ENCODE data around the gene MAL.
"Not testable (repeated sequence)": the region's sequence is repeated elsewhere in the genome, so short reads cannot be mapped to it uniquely, and the experiment has no call there.

Gene MAL

DNA sequence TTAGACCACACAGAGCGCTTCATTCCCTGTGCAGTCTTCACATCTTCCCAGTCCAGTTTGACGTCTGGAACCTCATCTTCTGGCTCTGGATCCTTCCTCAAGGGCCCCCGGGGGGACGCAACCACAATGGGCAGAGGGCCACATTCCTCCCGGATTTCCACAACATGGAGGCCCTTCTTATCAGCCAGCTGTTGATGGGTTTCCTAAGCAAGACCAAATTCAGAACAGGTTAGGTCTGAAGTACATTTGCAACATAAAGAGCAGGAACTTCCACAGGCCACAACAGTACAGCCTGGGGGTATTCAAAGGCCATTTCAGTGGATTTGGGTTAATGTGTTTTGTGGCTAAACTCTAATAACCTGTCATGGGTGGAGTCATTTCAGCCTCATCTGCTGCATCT, 61.9 kb downstream of the MAL start:
- Histone ChIP-seq H4K91ac (ENCODE audit: low read depth, low read length, poor library complexity) (no peak overlapping the region), H2BK5ac (ENCODE audit: low read length) (no peak overlapping the region), H3K14ac (ENCODE audit: low read length) (no peak overlapping the region), H3K4me2 (ENCODE audit: insufficient read depth, low read length, poor library complexity, severe bottlenecking) (no peak overlapping the region), H3K79me1 (ENCODE audit: low read depth, low read length) (no peaks in the 10 kb centered on the region), H2AK5ac (ENCODE audit: low read depth, low read length) (no peak overlapping the region), H3K4me3 (ENCODE audit: low read length in 2 of 2) (no peak overlapping the region), H3K4me1 (ENCODE audit: control insufficient read depth in 2 of 2, insufficient read depth in 1 of 2, low read depth in 1 of 2, low read length in 2 of 2) (no peaks in the 10 kb centered on the region), H3K9me3 (replicated peaks in 1 of 2; ENCODE audit: control insufficient read depth in 2 of 2, insufficient read depth in 1 of 2, low read depth in 1 of 2, low read length in 2 of 2) (peaks cover 3 to 13% of the 10 kb centered on the region in 2 donors), H3K27ac (replicated peaks; ENCODE audit: low read length) (no peak overlapping the region), H3K36me3 (replicated peaks in 1 of 2; ENCODE audit: control insufficient read depth in 2 of 2, insufficient read depth in 2 of 2, low read length in 2 of 2) (peaks cover 17 to 64% of the 10 kb centered on the region in 2 donors), H2BK120ac (ENCODE audit: low read depth, low read length) (no peak overlapping the region), H3K23ac (ENCODE audit: low read depth, low read length, poor library complexity) (no peak overlapping the region), H2BK12ac (ENCODE audit: low read length) (no peak overlapping the region), H3K9ac (ENCODE audit: low read depth, low read length, poor library complexity) (no peak overlapping the region), H3K27me3 (ENCODE audit: control insufficient read depth in 3 of 3, insufficient read depth in 3 of 3, low read depth in 1 of 3, low read length in 3 of 3) (no peaks in the 10 kb centered on the region), H2BK15ac (ENCODE audit: low read length) (no peak overlapping the region), H3K4ac (ENCODE audit: low read length) (no peak overlapping the region), H3K18ac (ENCODE audit: low read length) (no peak overlapping the region), H2AFZ (ENCODE audit: low read length) (no peak overlapping the region), H4K8ac (ENCODE audit: low read depth, low read length) (no peak overlapping the region)
- no CpG with 5 or more reads among the region's 5 CpGs for WGBS, 2 donors (ENCODE audit: extremely low coverage in 2 of 2, insufficient read length in 2 of 2, insufficient replicate concordance in 1 of 2)
- no peak for DNase-seq (ENCODE audit: low spot score)

DNA sequence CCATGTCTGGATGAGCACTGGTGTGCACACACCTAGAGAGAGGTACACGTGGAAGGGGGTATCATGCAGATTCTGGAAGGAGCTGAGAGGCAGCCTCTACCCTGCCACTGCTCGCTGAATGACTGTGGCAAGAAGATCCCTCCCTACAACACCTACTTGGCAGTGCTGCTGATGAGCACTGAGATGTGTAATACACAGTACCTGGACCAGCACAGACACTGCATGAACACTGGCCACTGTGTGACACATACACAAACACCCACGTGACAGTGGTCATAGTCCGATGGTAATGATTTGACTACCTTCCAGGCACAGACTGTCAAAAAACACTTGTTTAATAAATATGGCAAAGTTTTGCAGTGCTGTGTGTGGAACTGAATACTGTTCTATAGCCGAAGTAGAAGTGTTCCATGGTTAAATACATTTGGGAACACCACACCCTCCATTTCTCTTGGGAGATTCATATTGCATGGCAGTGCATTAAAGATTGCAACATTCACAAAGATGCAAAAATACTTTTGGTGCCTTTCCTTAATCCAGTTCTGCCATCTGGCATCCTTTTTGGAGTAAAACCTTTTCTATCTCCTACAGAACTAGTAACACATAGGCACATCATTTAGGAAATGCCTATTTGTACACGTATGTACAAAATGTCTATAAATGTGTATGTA, 66.5 kb downstream of the MAL start:
- Histone ChIP-seq H3K4ac (ENCODE audit: low read length) (no peak overlapping the region), H3K9me3 (replicated peaks in 1 of 2; ENCODE audit: control insufficient read depth in 2 of 2, insufficient read depth in 1 of 2, low read depth in 1 of 2, low read length in 2 of 2) (peaks cover 0 to 18% of the 10 kb centered on the region in 2 donors), H3K4me3 (ENCODE audit: low read length in 2 of 2) (no peak overlapping the region), H2BK12ac (ENCODE audit: low read length) (no peak overlapping the region), H3K27ac (replicated peaks; ENCODE audit: low read length) (no peak overlapping the region), H3K18ac (ENCODE audit: low read length) (no peak overlapping the region), H2BK15ac (ENCODE audit: low read length) (no peak overlapping the region), H3K23ac (ENCODE audit: low read depth, low read length, poor library complexity) (peak overlapping the region; percentile 21), H4K8ac (ENCODE audit: low read depth, low read length) (no peak overlapping the region), H3K14ac (ENCODE audit: low read length) (no peak overlapping the region), H2BK120ac (ENCODE audit: low read depth, low read length) (no peak overlapping the region), H3K4me2 (ENCODE audit: insufficient read depth, low read length, poor library complexity, severe bottlenecking) (no peak overlapping the region), H3K4me1 (ENCODE audit: control insufficient read depth in 2 of 2, insufficient read depth in 1 of 2, low read depth in 1 of 2, low read length in 2 of 2) (no peaks in the 10 kb centered on the region), H3K36me3 (replicated peaks in 1 of 2; ENCODE audit: control insufficient read depth in 2 of 2, insufficient read depth in 2 of 2, low read length in 2 of 2) (peaks cover 15 to 59% of the 10 kb centered on the region in 2 donors), H2AK5ac (ENCODE audit: low read depth, low read length) (no peak overlapping the region), H2BK5ac (ENCODE audit: low read length) (no peak overlapping the region), H2AFZ (ENCODE audit: low read length) (no peak overlapping the region), H4K91ac (ENCODE audit: low read depth, low read length, poor library complexity) (no peak overlapping the region), H3K27me3 (ENCODE audit: control insufficient read depth in 3 of 3, insufficient read depth in 3 of 3, low read depth in 1 of 3, low read length in 3 of 3) (no peaks in the 10 kb centered on the region), H3K9ac (ENCODE audit: low read depth, low read length, poor library complexity) (no peak overlapping the region), H3K79me1 (ENCODE audit: low read depth, low read length) (no peaks in the 10 kb centered on the region)
- no CpG with 5 or more reads among the region's 6 CpGs for WGBS, 2 donors (ENCODE audit: extremely low coverage in 2 of 2, insufficient read length in 2 of 2, insufficient replicate concordance in 1 of 2)
- DNase-seq (ENCODE audit: low spot score): no peak

GRCh38 chr2:95098273-95098672, 72.8 kb downstream of the MAL start:
- not testable (repeated sequence) for H3K4me3 ChIP-seq (ENCODE audit: low read length in 2 of 2); H4K8ac ChIP-seq (ENCODE audit: low read depth, low read length); H2AK5ac ChIP-seq (ENCODE audit: low read depth, low read length); H3K27ac ChIP-seq (replicated peaks; ENCODE audit: low read length); H3K4me2 ChIP-seq (ENCODE audit: insufficient read depth, low read length, poor library complexity, severe bottlenecking); H2AFZ ChIP-seq (ENCODE audit: low read length); H3K9ac ChIP-seq (ENCODE audit: low read depth, low read length, poor library complexity); H2BK15ac ChIP-seq (ENCODE audit: low read length); H3K79me1 ChIP-seq (ENCODE audit: low read depth, low read length); H2BK5ac ChIP-seq (ENCODE audit: low read length); H3K4me1 ChIP-seq (ENCODE audit: control insufficient read depth in 2 of 2, insufficient read depth in 1 of 2, low read depth in 1 of 2, low read length in 2 of 2); H3K14ac ChIP-seq (ENCODE audit: low read length); H3K18ac ChIP-seq (ENCODE audit: low read length); DNase-seq (ENCODE audit: low spot score); H2BK120ac ChIP-seq (ENCODE audit: low read depth, low read length); H3K4ac ChIP-seq (ENCODE audit: low read length); H2BK12ac ChIP-seq (ENCODE audit: low read length); H3K27me3 ChIP-seq (ENCODE audit: control insufficient read depth in 3 of 3, insufficient read depth in 3 of 3, low read depth in 1 of 3, low read length in 3 of 3); H3K23ac ChIP-seq (ENCODE audit: low read depth, low read length, poor library complexity); H4K91ac ChIP-seq (ENCODE audit: low read depth, low read length, poor library complexity)
- WGBS, 2 donors (ENCODE audit: extremely low coverage in 2 of 2, insufficient read length in 2 of 2, insufficient replicate concordance in 1 of 2): no CpG with 5 or more reads among the region's 5 CpGs
- H3K9me3 ChIP-seq (replicated peaks in 1 of 2; ENCODE audit: control insufficient read depth in 2 of 2, insufficient read depth in 1 of 2, low read depth in 1 of 2, low read length in 2 of 2): peaks cover 2 to 12% of the 10 kb centered on the region in 2 donors
- peaks cover 10 to 60% of the 10 kb centered on the region in 2 donors for H3K36me3 ChIP-seq (replicated peaks in 1 of 2; ENCODE audit: control insufficient read depth in 2 of 2, insufficient read depth in 2 of 2, low read length in 2 of 2)

GRCh38 chr2:95099910-95100309, 74.4 kb downstream of the MAL start:
- Histone ChIP-seq H2BK5ac (ENCODE audit: low read length) (no peak overlapping the region), H3K9ac (ENCODE audit: low read depth, low read length, poor library complexity) (no peak overlapping the region), H3K27ac (replicated peaks; ENCODE audit: low read length) (no peak overlapping the region), H2AK5ac (ENCODE audit: low read depth, low read length) (no peak overlapping the region), H2BK120ac (ENCODE audit: low read depth, low read length) (no peak overlapping the region), H3K4me3 (ENCODE audit: low read length in 2 of 2) (no peak overlapping the region), H3K9me3 (replicated peaks in 1 of 2; ENCODE audit: control insufficient read depth in 2 of 2, insufficient read depth in 1 of 2, low read depth in 1 of 2, low read length in 2 of 2) (peaks cover 2 to 12% of the 10 kb centered on the region in 2 donors), H4K8ac (ENCODE audit: low read depth, low read length) (no peak overlapping the region), H3K18ac (ENCODE audit: low read length) (no peak overlapping the region), H3K4me2 (ENCODE audit: insufficient read depth, low read length, poor library complexity, severe bottlenecking) (no peak overlapping the region), H3K4ac (ENCODE audit: low read length) (no peak overlapping the region), H2BK12ac (ENCODE audit: low read length) (no peak overlapping the region), H3K23ac (ENCODE audit: low read depth, low read length, poor library complexity) (no peak overlapping the region), H2AFZ (ENCODE audit: low read length) (no peak overlapping the region), H3K14ac (ENCODE audit: low read length) (no peak overlapping the region), H3K79me1 (ENCODE audit: low read depth, low read length) (no peaks in the 10 kb centered on the region), H3K4me1 (ENCODE audit: control insufficient read depth in 2 of 2, insufficient read depth in 1 of 2, low read depth in 1 of 2, low read length in 2 of 2) (no peaks in the 10 kb centered on the region), H2BK15ac (ENCODE audit: low read length) (no peak overlapping the region), H3K36me3 (replicated peaks in 1 of 2; ENCODE audit: control insufficient read depth in 2 of 2, insufficient read depth in 2 of 2, low read length in 2 of 2) (peaks cover 13 to 68% of the 10 kb centered on the region in 2 donors), H3K27me3 (ENCODE audit: control insufficient read depth in 3 of 3, insufficient read depth in 3 of 3, low read depth in 1 of 3, low read length in 3 of 3) (no peaks in the 10 kb centered on the region), H4K91ac (ENCODE audit: low read depth, low read length, poor library complexity) (no peak overlapping the region)
- WGBS, 2 donors (ENCODE audit: extremely low coverage in 2 of 2, insufficient read length in 2 of 2, insufficient replicate concordance in 1 of 2): no CpG with 5 or more reads among the region's 2 CpGs
- no peak for DNase-seq (ENCODE audit: low spot score)
